Esophagus squamous epithelium (tissue), 4 donors: Measurements from ENCODE around the gene ME2.

ENCODE experiments used
- POLR2A ChIP-seq, 4 donors: fragments of 450-650 bp; IDR thresholded peaks; one replicate each; pipeline ENCODE4 v1.6.1; 2017; ENCODE audit warnings: antibody characterized with exemption in 4 of 4, mild to moderate bottlenecking in 4 of 4, moderate library complexity in 3 of 4
- TF ChIP-seq, protein P1 (sequence below), 6 experiments: fragments of 450-650 bp in 4 of 6; fragments of 200-600 bp in 2 of 6; sonication (generic) in 2 of 6; IDR thresholded peaks; one replicate each; pipeline ENCODE4 v1.5.1; 2016 to 2019; ENCODE audit warnings: antibody characterized with exemption in 6 of 6, mild to moderate bottlenecking in 4 of 6, moderate library complexity in 4 of 6

DNA sequence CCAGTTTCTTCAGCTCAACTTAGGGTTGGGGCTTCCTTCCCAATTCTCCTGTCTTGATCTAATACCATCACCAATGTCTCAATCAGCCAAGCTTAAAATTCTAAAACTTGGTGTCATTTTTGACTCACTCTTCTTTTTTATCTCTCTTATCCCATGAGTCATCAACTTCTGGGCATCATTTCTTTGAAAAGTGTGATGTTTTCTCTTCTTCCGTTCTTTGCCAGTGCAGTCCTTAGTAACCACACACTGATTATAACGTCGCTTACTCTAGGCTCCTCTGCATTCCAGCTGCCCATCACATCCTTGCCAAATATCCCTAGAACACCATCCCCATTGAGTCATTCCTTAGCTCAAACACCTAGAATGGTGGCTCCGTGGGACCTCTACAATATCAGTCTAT is 31.7 kb upstream of the ME2 start:
- TF ChIP-seq POLR2A (IDR thresholded peaks at IDR 0.05) = no peak
- TF ChIP-seq, protein P1, sequence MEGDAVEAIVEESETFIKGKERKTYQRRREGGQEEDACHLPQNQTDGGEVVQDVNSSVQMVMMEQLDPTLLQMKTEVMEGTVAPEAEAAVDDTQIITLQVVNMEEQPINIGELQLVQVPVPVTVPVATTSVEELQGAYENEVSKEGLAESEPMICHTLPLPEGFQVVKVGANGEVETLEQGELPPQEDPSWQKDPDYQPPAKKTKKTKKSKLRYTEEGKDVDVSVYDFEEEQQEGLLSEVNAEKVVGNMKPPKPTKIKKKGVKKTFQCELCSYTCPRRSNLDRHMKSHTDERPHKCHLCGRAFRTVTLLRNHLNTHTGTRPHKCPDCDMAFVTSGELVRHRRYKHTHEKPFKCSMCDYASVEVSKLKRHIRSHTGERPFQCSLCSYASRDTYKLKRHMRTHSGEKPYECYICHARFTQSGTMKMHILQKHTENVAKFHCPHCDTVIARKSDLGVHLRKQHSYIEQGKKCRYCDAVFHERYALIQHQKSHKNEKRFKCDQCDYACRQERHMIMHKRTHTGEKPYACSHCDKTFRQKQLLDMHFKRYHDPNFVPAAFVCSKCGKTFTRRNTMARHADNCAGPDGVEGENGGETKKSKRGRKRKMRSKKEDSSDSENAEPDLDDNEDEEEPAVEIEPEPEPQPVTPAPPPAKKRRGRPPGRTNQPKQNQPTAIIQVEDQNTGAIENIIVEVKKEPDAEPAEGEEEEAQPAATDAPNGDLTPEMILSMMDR (IDR thresholded peaks at IDR 0.05) = no peak
